IPS-18a (cell line): Measurements from ENCODE around the gene ANKEF1.
"Not testable (repeated sequence)": the region's sequence is repeated elsewhere in the genome, so short reads cannot be mapped to it uniquely, and the experiment has no call there.

Source experiments
- H3K27ac ChIP-seq: one replicate; pipeline ENCODE4 v1.5.1; 2013; ENCODE audit warnings: low read length
- H3K27me3 ChIP-seq: one replicate; pipeline ENCODE4 v1.6.1; 2013; ENCODE audit warnings: mild to moderate bottlenecking, low read length; ENCODE audit not compliant: control insufficient read depth, insufficient read depth
- H3K36me3 ChIP-seq: one replicate; pipeline ENCODE4 v1.6.1; 2013; ENCODE audit warnings: low read depth, low read length; ENCODE audit not compliant: control insufficient read depth
- H3K4me1 ChIP-seq: one replicate; pipeline ENCODE4 v1.6.1; 2013; ENCODE audit warnings: low read depth, low read length; ENCODE audit not compliant: control insufficient read depth
- H3K4me3 ChIP-seq: one replicate; pipeline ENCODE4 v1.5.1; 2013; ENCODE audit warnings: low read length
- H3K9ac ChIP-seq: one replicate; pipeline ENCODE4 v1.6.1; 2013; ENCODE audit warnings: mild to moderate bottlenecking, low read length, moderate library complexity
- H3K9me3 ChIP-seq: one replicate; pipeline ENCODE4 v1.6.1; 2013; ENCODE audit warnings: low read depth, low read length; ENCODE audit not compliant: control insufficient read depth

The ANKEF1 gene

DNA sequence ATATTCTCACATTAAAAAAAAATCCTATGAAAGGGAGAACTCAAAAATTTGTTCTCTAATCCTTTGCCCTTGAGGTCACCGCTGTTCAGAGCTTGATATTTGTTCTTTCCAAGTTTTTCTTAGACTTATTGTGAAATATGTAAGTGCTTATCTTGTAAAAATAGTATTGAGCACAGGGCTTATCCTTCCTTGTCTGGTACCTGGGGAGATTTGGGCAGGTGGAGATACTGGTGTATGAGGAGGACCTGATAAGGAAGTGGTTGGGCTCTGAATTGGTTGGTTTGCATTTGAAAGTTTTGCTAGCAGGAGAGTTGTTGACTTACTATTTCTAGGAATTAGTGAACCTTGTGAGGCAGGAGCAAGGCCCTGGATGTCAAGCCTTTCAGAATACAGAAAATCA is 28.9 kb upstream of the ANKEF1 start:
- Histone ChIP-seq H3K4me1 (peaks cover 16% of the 10 kb centered on the region), H3K27me3 (no peaks in the 10 kb centered on the region), H3K4me3 (no peak overlapping the region), H3K9me3 (no peaks in the 10 kb centered on the region), H3K36me3 (no peaks in the 10 kb centered on the region), H3K9ac (no peak overlapping the region), H3K27ac (no peak overlapping the region)

DNA sequence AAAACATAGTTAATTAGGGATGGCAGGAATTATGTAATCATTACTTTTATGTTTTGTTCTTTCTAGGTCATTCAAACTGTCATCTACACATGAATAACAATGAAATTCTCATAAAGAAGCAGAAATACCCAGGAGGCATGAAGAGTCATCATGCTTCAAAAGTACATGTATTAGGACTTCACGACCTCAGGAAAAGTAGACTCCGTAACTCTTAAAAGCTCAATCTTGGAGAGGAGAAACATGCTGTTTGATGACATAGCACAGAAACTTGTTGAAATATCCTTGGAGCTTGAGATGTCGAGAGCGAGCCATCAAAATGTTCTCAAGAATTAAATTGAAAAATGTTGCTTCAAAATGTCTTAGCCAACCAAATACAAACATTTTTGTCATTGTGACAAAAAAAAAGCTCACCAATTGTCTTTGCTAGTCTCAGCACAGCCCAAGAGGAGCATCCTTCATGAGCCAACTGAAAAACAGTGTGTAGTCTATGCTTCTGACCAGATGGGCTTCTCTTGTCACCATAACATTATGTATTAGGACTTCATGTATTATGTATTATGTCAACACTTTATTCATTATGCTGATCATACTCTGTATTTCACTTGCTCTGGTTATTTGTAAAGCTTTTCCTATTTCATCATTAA is 28.2 kb upstream of the ANKEF1 start:
- H3K4me3 ChIP-seq: no peak overlapping the region
- H3K9me3 ChIP-seq: no peaks in the 10 kb centered on the region
- no peak overlapping the region for H3K9ac ChIP-seq
- H3K27me3 ChIP-seq: no peaks in the 10 kb centered on the region
- peaks cover 16% of the 10 kb centered on the region for H3K4me1 ChIP-seq
- H3K27ac ChIP-seq: no peak overlapping the region
- no peaks in the 10 kb centered on the region for H3K36me3 ChIP-seq

DNA sequence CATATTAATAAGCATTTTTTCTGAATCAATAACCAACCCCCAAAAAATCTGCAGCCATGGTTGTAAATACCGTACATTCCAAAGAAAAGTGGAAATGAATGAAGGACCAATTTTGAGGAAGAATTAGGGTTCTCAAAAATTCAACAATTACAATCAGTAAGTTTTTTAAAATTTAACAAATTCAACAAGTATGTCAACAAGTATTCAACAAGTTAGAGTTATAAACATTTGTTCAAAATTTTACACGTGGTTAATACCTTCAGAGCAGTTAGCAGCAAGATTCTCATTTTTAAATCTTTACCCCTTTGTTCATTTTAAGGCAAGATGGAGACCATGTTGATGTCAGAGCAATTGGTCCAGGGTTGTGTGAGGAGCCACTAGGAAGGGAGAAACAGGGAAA is 27.6 kb upstream of the ANKEF1 start:
- H3K9ac ChIP-seq: no peak overlapping the region

DNA sequence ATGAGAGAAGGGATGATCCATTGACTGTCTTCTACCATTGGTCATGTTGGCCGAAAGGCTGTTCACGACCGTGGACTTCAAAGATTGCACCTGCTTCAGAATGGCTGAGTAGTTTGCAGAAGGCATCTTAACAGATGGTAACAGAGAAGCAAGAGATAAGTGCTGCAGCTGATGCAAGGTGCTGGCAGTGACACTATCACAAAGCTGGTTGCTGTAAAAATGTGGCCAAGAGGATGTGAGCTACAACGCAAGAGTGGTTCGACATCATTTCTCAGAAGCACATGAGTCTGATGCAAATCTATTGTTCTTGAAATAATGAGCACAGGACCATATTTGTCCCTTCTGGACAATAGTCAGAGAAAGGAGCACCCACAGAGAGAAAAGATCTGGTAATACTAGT is 27.0 kb upstream of the ANKEF1 start:
- H3K9me3 ChIP-seq: no peaks in the 10 kb centered on the region
- H3K27me3 ChIP-seq: no peaks in the 10 kb centered on the region
- H3K9ac ChIP-seq: no peak overlapping the region
- no peak overlapping the region for H3K4me3 ChIP-seq
- H3K4me1 ChIP-seq: peaks cover 16% of the 10 kb centered on the region
- no peaks in the 10 kb centered on the region for H3K36me3 ChIP-seq
- no peak overlapping the region for H3K27ac ChIP-seq

More for the DNA sequence above, 27.6 kb upstream of the ANKEF1 start:
- peaks cover 16% of the 10 kb centered on the region for H3K4me1 ChIP-seq
- H3K4me3 ChIP-seq: no peak overlapping the region
- H3K27me3 ChIP-seq: no peaks in the 10 kb centered on the region
- no peak overlapping the region for H3K27ac ChIP-seq
- H3K36me3 ChIP-seq: no peaks in the 10 kb centered on the region
- no peaks in the 10 kb centered on the region for H3K9me3 ChIP-seq

DNA sequence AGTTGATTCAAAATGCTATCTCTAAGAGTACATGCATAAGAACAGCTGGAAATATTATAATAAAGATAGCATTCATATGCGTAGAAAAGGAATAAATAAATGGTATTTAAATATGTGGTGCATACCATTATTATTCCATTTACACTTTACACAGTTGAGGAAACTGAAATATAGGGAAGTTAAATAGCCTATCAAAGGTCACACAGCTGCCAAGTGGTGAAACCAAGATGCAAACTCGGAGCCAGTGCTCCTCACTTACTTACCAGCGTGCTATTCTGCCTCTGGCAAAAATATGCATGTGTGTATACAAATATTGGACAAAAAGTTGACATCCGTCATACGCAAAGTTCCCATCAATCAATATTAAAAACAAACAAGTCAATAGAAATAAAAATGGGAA is 22.3 kb upstream of the ANKEF1 start:
- Histone ChIP-seq H3K9me3 (no peaks in the 10 kb centered on the region), H3K9ac (no peak overlapping the region), H3K4me3 (no peak overlapping the region), H3K4me1 (no peaks in the 10 kb centered on the region), H3K36me3 (no peaks in the 10 kb centered on the region), H3K27ac (no peak overlapping the region), H3K27me3 (no peaks in the 10 kb centered on the region)

DNA sequence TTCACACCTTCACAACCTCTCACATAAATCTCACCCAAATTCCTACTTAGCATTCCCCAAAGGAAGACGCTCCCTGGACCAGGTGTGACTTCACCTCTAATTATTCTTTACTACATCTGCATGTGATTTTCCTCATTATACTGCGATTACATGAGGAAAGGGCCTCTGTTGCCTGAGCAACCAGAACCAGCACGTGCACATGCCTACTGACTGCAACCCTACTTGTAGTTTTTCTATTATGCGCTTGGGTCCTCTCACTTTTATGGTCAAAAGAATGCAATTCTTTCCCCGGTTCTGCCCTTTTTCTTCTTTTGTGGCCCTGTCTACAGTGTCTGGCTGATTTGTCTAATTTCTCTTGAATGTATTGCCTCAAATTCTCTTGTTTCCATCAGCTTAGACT is 20.4 kb upstream of the ANKEF1 start:
- H3K9ac ChIP-seq: no peak overlapping the region
- H3K4me1 ChIP-seq: no peaks in the 10 kb centered on the region
- H3K27me3 ChIP-seq: no peaks in the 10 kb centered on the region
- no peaks in the 10 kb centered on the region for H3K9me3 ChIP-seq
- no peaks in the 10 kb centered on the region for H3K36me3 ChIP-seq
- no peak overlapping the region for H3K4me3 ChIP-seq
- no peak overlapping the region for H3K27ac ChIP-seq

DNA sequence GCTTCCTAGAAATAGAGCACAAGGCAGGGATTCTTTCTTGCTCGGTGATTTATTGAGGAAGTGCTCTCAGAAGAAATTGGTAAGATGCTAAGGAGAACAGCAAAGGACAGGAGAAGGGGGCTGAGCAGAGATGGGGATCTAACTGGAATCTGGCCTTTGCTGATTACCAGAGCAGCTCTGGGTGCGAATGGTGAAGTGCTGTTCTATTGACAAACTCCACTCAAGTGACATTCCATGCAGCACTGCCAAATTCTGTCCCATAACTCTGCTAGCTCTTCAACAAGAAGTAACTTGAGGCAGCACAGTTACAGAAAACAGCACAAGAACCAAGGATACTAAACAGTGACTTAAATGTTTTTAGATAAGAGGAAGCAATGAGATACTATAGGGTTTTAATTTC is 13.8 kb upstream of the ANKEF1 start:
- Histone ChIP-seq H3K4me3 (no peak overlapping the region), H3K9ac (no peak overlapping the region), H3K27me3 (no peaks in the 10 kb centered on the region), H3K27ac (no peak overlapping the region), H3K36me3 (no peaks in the 10 kb centered on the region), H3K4me1 (no peaks in the 10 kb centered on the region), H3K9me3 (no peaks in the 10 kb centered on the region)

DNA sequence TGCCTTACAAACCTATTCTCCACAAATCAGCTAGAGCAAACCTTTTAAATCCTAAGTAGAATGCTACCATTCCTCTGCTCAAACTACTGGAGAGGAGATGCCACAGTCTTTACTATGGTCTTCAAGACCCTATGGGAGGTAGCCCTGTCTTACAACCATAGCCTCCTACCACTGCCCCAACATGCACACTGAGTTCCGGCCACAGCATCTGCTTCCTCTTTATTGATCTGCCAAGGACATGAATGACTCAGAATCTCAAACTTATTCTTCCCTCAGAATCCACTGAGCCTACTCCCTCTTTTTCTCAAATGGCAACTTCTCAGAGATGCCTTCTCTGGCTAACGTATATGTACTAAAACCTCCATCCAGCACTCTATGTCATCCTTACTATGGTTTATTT is 12.2 kb upstream of the ANKEF1 start:
- Histone ChIP-seq H3K9me3 (no peaks in the 10 kb centered on the region), H3K27me3 (no peaks in the 10 kb centered on the region), H3K4me1 (no peaks in the 10 kb centered on the region), H3K36me3 (no peaks in the 10 kb centered on the region), H3K9ac (no peak overlapping the region), H3K4me3 (no peak overlapping the region), H3K27ac (no peak overlapping the region)

DNA sequence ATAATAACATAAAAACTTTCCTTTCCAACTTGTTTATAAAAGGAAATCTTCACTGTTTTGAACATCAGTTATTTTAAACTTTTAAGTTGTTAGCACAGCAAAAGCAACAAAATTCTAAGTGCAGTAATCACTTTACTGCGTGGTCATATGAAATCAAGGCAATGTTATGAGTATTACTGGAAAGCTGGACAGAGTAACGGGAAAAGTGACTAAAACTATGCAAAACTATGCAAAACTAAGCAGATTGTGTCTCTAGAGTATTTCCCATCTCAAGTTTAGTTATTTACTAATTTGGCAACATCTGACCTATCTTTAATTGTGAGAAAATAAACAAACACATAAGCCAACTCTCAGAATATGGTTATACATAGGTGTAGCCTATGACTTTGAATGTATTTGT is 10.9 kb upstream of the ANKEF1 start:
- Histone ChIP-seq H3K27ac (no peak overlapping the region), H3K36me3 (no peaks in the 10 kb centered on the region), H3K9me3 (no peaks in the 10 kb centered on the region), H3K4me1 (no peaks in the 10 kb centered on the region), H3K4me3 (no peak overlapping the region), H3K9ac (no peak overlapping the region), H3K27me3 (no peaks in the 10 kb centered on the region)

DNA sequence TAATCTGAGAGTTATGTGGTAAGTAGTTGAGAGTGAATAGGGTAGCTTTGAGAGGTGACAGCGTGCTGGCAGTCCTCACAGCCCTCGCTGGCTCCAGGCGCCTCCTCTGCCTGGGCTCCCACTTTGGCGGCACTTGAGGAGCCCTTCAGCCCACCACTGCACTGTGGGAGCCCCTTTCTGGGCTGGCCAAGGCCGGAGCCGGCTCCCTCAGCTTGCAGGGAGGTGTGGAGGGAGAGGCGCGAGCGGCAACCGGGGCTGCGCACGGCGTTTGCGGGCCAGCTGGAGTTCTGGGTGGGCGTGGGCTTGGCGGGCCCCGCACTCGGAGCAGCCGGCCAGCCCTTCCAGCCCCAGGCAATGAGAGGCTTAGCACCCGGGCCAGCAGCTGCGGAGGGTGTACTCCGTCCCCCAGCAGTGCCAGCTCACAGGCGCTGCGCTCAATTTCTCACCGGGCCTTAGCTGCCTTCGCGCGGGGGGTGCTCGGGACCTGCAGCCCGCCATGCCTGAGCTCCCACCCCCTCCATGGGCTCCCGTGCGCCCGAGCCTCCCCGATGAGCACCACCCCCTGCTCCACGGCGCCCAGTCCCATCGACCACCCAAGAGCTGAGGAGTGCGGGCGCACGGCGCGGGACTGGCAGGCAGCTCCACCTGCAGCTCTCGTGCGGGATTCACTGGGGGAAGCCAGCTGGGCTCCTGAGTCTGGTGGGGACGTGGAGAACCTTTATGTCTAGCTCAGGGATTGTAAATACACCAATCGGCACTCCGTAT is 3.2 kb upstream of the ANKEF1 start:
- H3K9me3 ChIP-seq, H3K27ac ChIP-seq, H3K36me3 ChIP-seq, H3K4me1 ChIP-seq, H3K9ac ChIP-seq, H3K27me3 ChIP-seq, H3K4me3 ChIP-seq: not testable (repeated sequence)

DNA sequence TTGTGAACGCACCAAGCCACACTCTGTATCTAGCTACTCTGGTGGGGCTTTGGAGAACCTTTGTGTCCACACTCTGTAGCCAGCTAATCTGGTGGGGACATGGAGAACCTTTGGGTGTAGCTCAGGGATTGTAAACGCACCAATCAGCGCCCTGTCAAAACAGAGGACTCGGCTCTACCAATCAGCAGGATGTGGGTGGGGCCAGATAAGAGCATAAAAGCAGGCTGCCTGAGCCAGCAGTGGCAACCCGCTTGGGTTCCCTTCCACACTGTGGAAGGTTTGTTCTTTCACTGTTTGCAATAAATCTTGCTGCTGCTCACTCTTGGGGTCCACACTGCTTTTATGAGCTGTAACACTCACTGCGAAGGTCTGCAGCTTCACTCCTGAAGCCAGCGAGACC is 2.5 kb upstream of the ANKEF1 start:
- not testable (repeated sequence) for H3K27ac ChIP-seq, H3K9me3 ChIP-seq, H3K27me3 ChIP-seq, H3K36me3 ChIP-seq, H3K9ac ChIP-seq, H3K4me3 ChIP-seq, H3K4me1 ChIP-seq
